Stimulated activated CD4-positive, alpha-beta T cell treated with anti-CD3 and anti-CD28 coated beads, Interleukin-15, amount 100 ng/mL, for 48 hours (primary cell): Measurements from ENCODE around the gene SLC7A14.
"Not testable (repeated sequence)": the region's sequence is repeated elsewhere in the genome, so short reads cannot be mapped to it uniquely, and the experiment has no call there.

ENCODE experiments used
- DNase-seq, 2 donors: peaks; one replicate each; pipeline ENCODE4 v3.0.0-alpha.2; 2020; ENCODE audit warnings: low read depth in 2 of 2

SLC7A14 gene

GRCh38 chr3:170594528-170594927 lies 8.7 kb upstream of the SLC7A14 start:
- DNase-seq = no peak

GRCh38 chr3:170593634-170594033 lies 7.8 kb upstream of the SLC7A14 start:
- no peak for DNase-seq

GRCh38 chr3:170589113-170589512 lies 3.2 kb upstream of the SLC7A14 start:
- DNase-seq = no peak

- DNase-seq = no peak
Measured at GRCh38 chr3:170585008-170585936, 603 bp downstream of the SLC7A14 start.

- DNase-seq = peak in 1 of 2 donors; percentile 35
Measured at GRCh38 chr3:170584585-170585007, 1.3 kb downstream of the SLC7A14 start.

GRCh38 chr3:170579646-170580045 lies 6.2 kb downstream of the SLC7A14 start:
- no peak for DNase-seq

- DNase-seq = no peak
Measured at GRCh38 chr3:170572665-170573253, 13.1 kb downstream of the SLC7A14 start.

- DNase-seq = not testable (repeated sequence)
Measured at GRCh38 chr3:170567598-170567997, 18.3 kb downstream of the SLC7A14 start.

GRCh38 chr3:170566413-170566812 lies 19.5 kb downstream of the SLC7A14 start:
- no peak for DNase-seq

- DNase-seq = no peak
Measured at GRCh38 chr3:170565495-170565894, 20.4 kb downstream of the SLC7A14 start.

GRCh38 chr3:170564664-170565063 lies 21.2 kb downstream of the SLC7A14 start:
- DNase-seq = no peak

GRCh38 chr3:170563712-170564423 lies 22.0 kb downstream of the SLC7A14 start:
- DNase-seq = no peak

- no peak for DNase-seq
Measured at GRCh38 chr3:170562080-170562479, 23.8 kb downstream of the SLC7A14 start.

- no peak for DNase-seq
Measured at GRCh38 chr3:170560717-170561382, 25.0 kb downstream of the SLC7A14 start.

- DNase-seq = no peak
Measured at GRCh38 chr3:170560296-170560695, 25.6 kb downstream of the SLC7A14 start.

- DNase-seq = no peak
Measured at GRCh38 chr3:170558427-170558826, 27.4 kb downstream of the SLC7A14 start.

GRCh38 chr3:170555329-170555728 lies 30.5 kb downstream of the SLC7A14 start:
- no peak for DNase-seq

GRCh38 chr3:170553788-170554757 lies 31.8 kb downstream of the SLC7A14 start:
- no peak for DNase-seq

- no peak for DNase-seq
Measured at GRCh38 chr3:170551252-170551651, 34.6 kb downstream of the SLC7A14 start.

GRCh38 chr3:170542704-170543103 lies 43.2 kb downstream of the SLC7A14 start:
- DNase-seq = no peak

- no peak for DNase-seq
Measured at GRCh38 chr3:170539897-170540296, 46.0 kb downstream of the SLC7A14 start.
